HEK293 (cell line): ENCODE results near the gene ITGA3.

Source experiments
- CTCF ChIA-PET: fragments of 350-600 bp; formaldehyde crosslinking; extraction: SDS; loops from one replicate; lab custom pipeline; 2021; ENCODE audit warnings: antibody characterized with exemption; lab: Yijun Ruan, JAX
- POLR2A ChIA-PET: fragments of 300-600 bp; formaldehyde crosslinking; extraction: SDS; loops from one replicate; lab custom pipeline; 2020; ENCODE audit warnings: antibody characterized with exemption, inconsistent platforms; lab: Yijun Ruan, JAX
- H3K27ac ChIP-seq: fragments of 200-500 bp; sonication (Bioruptor generic); 2 replicates; pipeline ENCODE4 v1.5.1; 2014; ENCODE audit warnings: low read depth, low read length, control low read depth, inconsistent platforms; ENCODE audit errors: extremely low read depth
- H3K36me3 ChIP-seq, 2 experiments: fragments of 200-500 bp in 1 of 2; sonication (Bioruptor generic) in 1 of 2; 1 replicate in 1 of 2; 2 replicates in 1 of 2; pipeline ENCODE4 v1.5.1; 2014 to 2017; ENCODE audit warnings: inconsistent platforms in 2 of 2, low read length in 2 of 2; ENCODE audit not compliant: control insufficient read depth in 2 of 2, insufficient read depth in 1 of 2
- H3K4me1 ChIP-seq: fragments of 200-500 bp; sonication (Bioruptor generic); 2 replicates; pipeline ENCODE4 v1.5.1; 2014; ENCODE audit warnings: mild to moderate bottlenecking, low read length, inconsistent platforms; ENCODE audit not compliant: control insufficient read depth, insufficient read depth
- H3K4me3 ChIP-seq: 2 replicates; pipeline ENCODE4 v1.5.1; 2011; ENCODE audit warnings: low read depth, mild to moderate bottlenecking, control low read depth, low read length, moderate library complexity
- H3K9me3 ChIP-seq: fragments of 200-500 bp; sonication (Bioruptor generic); 2 replicates; pipeline ENCODE4 v1.5.1; 2014; ENCODE audit warnings: low read depth, low read length, inconsistent platforms; ENCODE audit not compliant: control insufficient read depth, insufficient read depth
- ATF2 ChIP-seq: fragments of 450-650 bp; formaldehyde crosslinking; IDR thresholded peaks from 2 replicates; pipeline ENCODE4 v1.5.1; 2016; ENCODE audit warnings: missing biosample characterization, missing genetic modification characterization, low read depth
- BCL6B ChIP-seq: fragments of 450-650 bp; formaldehyde crosslinking; IDR thresholded peaks from 2 replicates; pipeline ENCODE4 v1.5.1; 2017; ENCODE audit warnings: missing biosample characterization, missing genetic modification characterization
- ELK4 ChIP-seq: IDR thresholded peaks from 2 replicates; pipeline ENCODE4 v1.6.1; 2011; ENCODE audit warnings: mild to moderate bottlenecking, low read depth, low read length, borderline replicate concordance
- HOXA7 ChIP-seq: sonication (generic); formaldehyde crosslinking; IDR thresholded peaks from 2 replicates; pipeline ENCODE4 v1.8.1; 2022; ENCODE audit warnings: missing genetic modification reagents, borderline replicate concordance
- PRDM4 ChIP-seq: fragments of 450-650 bp; formaldehyde crosslinking; IDR thresholded peaks from 2 replicates; pipeline ENCODE4 v1.5.1; 2017; ENCODE audit warnings: missing biosample characterization, missing genetic modification characterization
- SCRT2 ChIP-seq: fragments of 450-650 bp; formaldehyde crosslinking; IDR thresholded peaks from 2 replicates; pipeline ENCODE4 v1.5.1; 2016; ENCODE audit warnings: missing biosample characterization, missing genetic modification characterization
- ZFP3 ChIP-seq: fragments of 450-650 bp; formaldehyde crosslinking; IDR thresholded peaks from 2 replicates; pipeline ENCODE4 v1.5.1; 2016; ENCODE audit warnings: low read depth, missing biosample characterization, missing genetic modification characterization
- ZNF10 ChIP-seq: fragments of 450-650 bp; formaldehyde crosslinking; IDR thresholded peaks from 2 replicates; pipeline ENCODE4 v1.5.1; 2017; ENCODE audit warnings: missing biosample characterization, missing genetic modification characterization
- ZNF112 ChIP-seq: fragments of 450-650 bp; formaldehyde crosslinking; IDR thresholded peaks from 2 replicates; pipeline ENCODE4 v1.5.0; 2017; ENCODE audit warnings: missing biosample characterization, missing genetic modification characterization
- ZNF132 ChIP-seq: fragments of 450-650 bp; formaldehyde crosslinking; IDR thresholded peaks from 2 replicates; pipeline ENCODE4 v1.5.1; 2017; ENCODE audit warnings: missing biosample characterization, missing genetic modification characterization, borderline replicate concordance
- ZNF169 ChIP-seq: fragments of 450-650 bp; formaldehyde crosslinking; IDR thresholded peaks from 2 replicates; pipeline ENCODE4 v1.5.1; 2016; ENCODE audit warnings: missing biosample characterization, missing genetic modification characterization
- ZNF184 ChIP-seq: fragments of 450-650 bp; IDR thresholded peaks from 2 replicates; pipeline ENCODE4 v1.5.1; 2018; ENCODE audit warnings: missing biosample characterization, mild to moderate bottlenecking, missing genetic modification characterization
- ZNF280D ChIP-seq: fragments of 450-650 bp; formaldehyde crosslinking; IDR thresholded peaks from 2 replicates; pipeline ENCODE4 v1.5.1; 2016; ENCODE audit warnings: missing biosample characterization, missing genetic modification characterization
- ZNF311 ChIP-seq: fragments of 450-650 bp; formaldehyde crosslinking; IDR thresholded peaks from 2 replicates; pipeline ENCODE4 v1.5.1; 2017; ENCODE audit warnings: missing biosample characterization, missing genetic modification characterization, borderline replicate concordance
- ZNF416 ChIP-seq: fragments of 450-650 bp; formaldehyde crosslinking; IDR thresholded peaks from 2 replicates; pipeline ENCODE4 v1.5.1; 2016; ENCODE audit warnings: missing biosample characterization, missing genetic modification characterization
- ZNF423 ChIP-seq: fragments of 450-650 bp; formaldehyde crosslinking; IDR thresholded peaks from 2 replicates; pipeline ENCODE4 v1.5.1; 2016; ENCODE audit warnings: missing biosample characterization, missing genetic modification characterization
- ZNF529 ChIP-seq: fragments of 450-650 bp; formaldehyde crosslinking; IDR thresholded peaks from 2 replicates; pipeline ENCODE4 v1.5.1; 2017; ENCODE audit warnings: missing genetic modification characterization, missing biosample characterization; ENCODE audit not compliant: insufficient replicate concordance
- ZNF544 ChIP-seq: fragments of 450-650 bp; formaldehyde crosslinking; IDR thresholded peaks from 2 replicates; pipeline ENCODE4 v1.5.0; 2017; ENCODE audit warnings: missing biosample characterization, missing genetic modification characterization
- ZNF580 ChIP-seq: fragments of 450-650 bp; formaldehyde crosslinking; IDR thresholded peaks from 2 replicates; pipeline ENCODE4 v1.5.1; 2016; ENCODE audit warnings: missing biosample characterization, missing genetic modification characterization
- ZNF645 ChIP-seq: fragments of 450-650 bp; formaldehyde crosslinking; IDR thresholded peaks from 2 replicates; pipeline ENCODE4; 2016; ENCODE audit warnings: missing biosample characterization, missing genetic modification characterization
- ZNF654 ChIP-seq: fragments of 450-650 bp; formaldehyde crosslinking; IDR thresholded peaks from 2 replicates; pipeline ENCODE4 v1.5.1; 2016; ENCODE audit warnings: low read depth, missing biosample characterization, missing genetic modification characterization
- ZNF830 ChIP-seq: fragments of 450-650 bp; IDR thresholded peaks from 2 replicates; pipeline ENCODE4 v1.5.0; 2018; ENCODE audit warnings: missing biosample characterization, missing genetic modification characterization, low read depth, mild to moderate bottlenecking, moderate library complexity
- ZSCAN4 ChIP-seq: fragments of 450-650 bp; formaldehyde crosslinking; IDR thresholded peaks from 2 replicates; pipeline ENCODE4 v1.5.1; 2017; ENCODE audit warnings: missing biosample characterization, missing genetic modification characterization

ITGA3 gene

GRCh38 chr17:50064253-50065001, 8.5 kb downstream of the ITGA3 start (continued):
- TF ChIP-seq ZNF529 (tag by site-specific recombination), result no peak
- TF ChIP-seq HOXA7 (CRISPR knock-in tag), result no peak
- no peak for TF ChIP-seq ZNF654 (tag by site-specific recombination)
- TF ChIP-seq ZNF169 (tag by site-specific recombination), result no peak
- no peak for TF ChIP-seq ATF2
- no peak for TF ChIP-seq ZNF645

GRCh38 chr17:50065056-50065455, 9.1 kb downstream of the ITGA3 start:
- Histone ChIP-seq H3K9me3 (no peaks in the 10 kb centered on the region), H3K4me3 (no peak overlapping the region), H3K4me1 (peaks cover 5% of the 10 kb centered on the region), H3K36me3 (peaks cover 0 to 11% of the 10 kb centered on the region in 2 experiments; a peak in 1 of 3 replicates), H3K27ac (no peak overlapping the region)
- CTCF ChIA-PET, result interaction anchor here (0.6 to 2.6 kb wide), 9 partner anchors 9 to 369 kb away, joined by 3 to 13 read pairs (median 3); partner anchors contain the start of gene ITGA3
- POLR2A ChIA-PET, result interaction anchor here (1.3 kb wide), 2 partner anchors 9 to 301 kb away, joined by 3 to 13 read pairs; partner anchors contain the start of genes FAM117A and ITGA3
- TF ChIP-seq ZNF311, result no peak
- TF ChIP-seq ZNF580 (tag by site-specific recombination), result no peak
- TF ChIP-seq ZNF423, result no peak
- no peak for TF ChIP-seq ZNF830 (tag by site-specific recombination)
- TF ChIP-seq ZSCAN4 (tag by site-specific recombination), result no peak
- no peak for TF ChIP-seq BCL6B (tag by site-specific recombination)
- no peak for TF ChIP-seq SCRT2
- TF ChIP-seq ZNF280D (tag by site-specific recombination), result no peak
- TF ChIP-seq ZNF10 (tag by site-specific recombination), result no peak
- TF ChIP-seq ZNF184 (tag by site-specific recombination), result no peak
- no peak for TF ChIP-seq HOXA7 (CRISPR knock-in tag)
- TF ChIP-seq ZNF544 (tag by site-specific recombination), result no peak
- no peak for TF ChIP-seq ZFP3
- no peak for TF ChIP-seq PRDM4
- no peak for TF ChIP-seq ZNF112 (tag by site-specific recombination)
- no peak for TF ChIP-seq ZNF132 (tag by site-specific recombination)
- no peak for TF ChIP-seq ZNF416 (tag by site-specific recombination)
- no peak for TF ChIP-seq ELK4
